Neural crest cell (in vitro differentiated cells): Measurements from ENCODE around the gene KCNMA1. TPM values are rescaled to one million over a fixed set of nuclear protein-coding genes. Genes with fewer than 3 reads are reported as not detected.

Experiments
- DNase-seq: peaks from one replicate; pipeline ENCODE4 v3.0.0; 2021; ENCODE audit warnings: low read depth, mixed read lengths, low spot score
- H3K27ac Mint-ChIP-seq: one replicate; pipeline ENCODE4 v1.8.0; 2021; ENCODE audit warnings: mild to moderate bottlenecking, mixed read lengths; ENCODE audit not compliant: unreplicated experiment
- H3K27me3 Mint-ChIP-seq: 2 replicates; pipeline ENCODE4 v1.8.0; 2021; ENCODE audit warnings: low read depth, mild to moderate bottlenecking, mixed read lengths
- H3K36me3 Mint-ChIP-seq: 2 replicates; pipeline ENCODE4 v1.8.0; 2021; ENCODE audit warnings: low read depth, mild to moderate bottlenecking, mixed read lengths
- H3K4me1 Mint-ChIP-seq: 2 replicates; pipeline ENCODE4 v1.8.0; 2021; ENCODE audit warnings: mixed read lengths
- H3K4me3 Mint-ChIP-seq: one replicate; pipeline ENCODE4 v1.8.0; 2021; ENCODE audit warnings: mild to moderate bottlenecking, mixed read lengths
- H3K9me3 Mint-ChIP-seq: 2 replicates; pipeline ENCODE4 v1.8.0; 2021; ENCODE audit warnings: mixed read lengths
- CTCF ChIP-seq: fragments of 200-600 bp; sonication (generic); conservative IDR thresholded peaks from 2 replicates; pipeline ENCODE4 v1.5.0; 2021; ENCODE audit warnings: antibody characterized with exemption, mild to moderate bottlenecking
- total RNA-seq: library from RNA; stranded (reverse); gene quantifications from 2 replicates; pipeline ENCODE4 v1.2.1, GENCODE V29; 2021

Gene KCNMA1
- total RNA-seq, 1 donor from 2014 or later, result 1.7 TPM

GRCh38 chr10:77630507-77630848, 7.1 kb downstream of the KCNMA1 start:
- no peak overlapping the region for H3K27ac Mint-ChIP-seq
- H3K4me3 Mint-ChIP-seq, result no peak overlapping the region
- TF ChIP-seq CTCF, result no peak

GRCh38 chr10:77629775-77630506, 7.7 kb downstream of the KCNMA1 start:
- Mint-ChIP-seq H3K27me3 (peaks cover 39% of the 10 kb centered on the region), H3K4me3 (no peak overlapping the region), H3K9me3 (no peaks in the 10 kb centered on the region), H3K27ac (no peak overlapping the region), H3K4me1 (no peaks in the 10 kb centered on the region), H3K36me3 (no peaks in the 10 kb centered on the region)
- TF ChIP-seq CTCF, result no peak
- no peak for DNase-seq

More at GRCh38 chr10:77630507-77630848, 7.1 kb downstream of the KCNMA1 start:
- Mint-ChIP-seq H3K9me3 (no peaks in the 10 kb centered on the region), H3K27me3 (peaks cover 43% of the 10 kb centered on the region), H3K4me1 (no peaks in the 10 kb centered on the region), H3K36me3 (no peaks in the 10 kb centered on the region)
- DNase-seq, result no peak

GRCh38 chr10:77628906-77629730, 8.5 kb downstream of the KCNMA1 start:
- H3K27ac Mint-ChIP-seq, result peak overlapping the region; percentile 1
- no peaks in the 10 kb centered on the region for H3K36me3 Mint-ChIP-seq
- H3K9me3 Mint-ChIP-seq, result no peaks in the 10 kb centered on the region
- peaks cover 31% of the 10 kb centered on the region for H3K27me3 Mint-ChIP-seq
- no peaks in the 10 kb centered on the region for H3K4me1 Mint-ChIP-seq
- DNase-seq, result no peak
- H3K4me3 Mint-ChIP-seq, result no peak overlapping the region
- TF ChIP-seq CTCF, result no peak

GRCh38 chr10:77626266-77626935, 11.2 kb downstream of the KCNMA1 start:
- Mint-ChIP-seq H3K4me1 (no peaks in the 10 kb centered on the region), H3K36me3 (no peaks in the 10 kb centered on the region), H3K9me3 (no peaks in the 10 kb centered on the region), H3K27ac (no peak overlapping the region), H3K27me3 (peaks cover 11% of the 10 kb centered on the region), H3K4me3 (no peak overlapping the region)
- TF ChIP-seq CTCF, result no peak
- no peak for DNase-seq

- TF ChIP-seq CTCF, result no peak
- Mint-ChIP-seq H3K4me1 (no peaks in the 10 kb centered on the region), H3K27me3 (peaks cover 11% of the 10 kb centered on the region), H3K27ac (no peak overlapping the region), H3K4me3 (no peak overlapping the region), H3K9me3 (no peaks in the 10 kb centered on the region), H3K36me3 (no peaks in the 10 kb centered on the region)
- DNase-seq, result no peak
Measured at GRCh38 chr10:77625379-77625778, 12.2 kb downstream of the KCNMA1 start.
